ENCODE measurements around the gene XPA. TPM values are rescaled to one million over a fixed set of nuclear protein-coding genes. Genes with fewer than 3 reads are reported as not detected.

Gene XPA
- total and polyA plus RNA-seq, 2 of the 8 experiments (the other 6 are each of a cell fraction or from before 2014, with no cell fraction given) = 0.24 to 2.6 TPM

- TF ChIP-seq SIRT6 (IDR thresholded peaks at IDR 0.05; ENCODE audit: low read length) = no peak
- TF ChIP-seq, protein P1, sequence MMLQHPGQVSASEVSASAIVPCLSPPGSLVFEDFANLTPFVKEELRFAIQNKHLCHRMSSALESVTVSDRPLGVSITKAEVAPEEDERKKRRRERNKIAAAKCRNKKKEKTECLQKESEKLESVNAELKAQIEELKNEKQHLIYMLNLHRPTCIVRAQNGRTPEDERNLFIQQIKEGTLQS (IDR thresholded peaks at IDR 0.05; ENCODE audit: insufficient read depth, low read depth, low read length) = no peak
- TF ChIP-seq CTBP2 (IDR thresholded peaks at IDR 0.05; ENCODE audit: borderline replicate concordance, insufficient read depth, insufficient read length, low read length) = no peak
- TF ChIP-seq TBP (IDR thresholded peaks at IDR 0.05; ENCODE audit: low read depth, low read length) = no peak
- no peak for TF ChIP-seq KDM4A (IDR thresholded peaks at IDR 0.05; ENCODE audit: low read depth, low read length, severe bottlenecking)
- no peak for TF ChIP-seq SP2 (IDR thresholded peaks at IDR 0.05; ENCODE audit: low read length)
- TF ChIP-seq ATF2 (IDR thresholded peaks at IDR 0.05; ENCODE audit: low read length) = no peak
- no peak for TF ChIP-seq SIN3A (conservative IDR thresholded peaks at IDR 0.05 in 1 of 2, IDR thresholded peaks at IDR 0.05 in 1 of 2; ENCODE audit: low read depth in 1 of 2, low read length in 2 of 2)
- TF ChIP-seq CEBPB (IDR thresholded peaks at IDR 0.05; ENCODE audit: low read depth, low read length) = no peak
- TF ChIP-seq ASH2L (IDR thresholded peaks at IDR 0.05; ENCODE audit: low read length) = no peak
- peak; percentile 39 to 80 (median 74) for TF ChIP-seq CTCF (IDR thresholded peaks at IDR 0.05; ENCODE audit: control extremely low read depth in 1 of 3, insufficient read depth in 1 of 3, low read depth in 1 of 3, low read length in 3 of 3)
- no peak for TF ChIP-seq EZH2 (IDR thresholded peaks at IDR 0.05; ENCODE audit: low read depth, low read length, severe bottlenecking)
- TF ChIP-seq, protein P2, sequence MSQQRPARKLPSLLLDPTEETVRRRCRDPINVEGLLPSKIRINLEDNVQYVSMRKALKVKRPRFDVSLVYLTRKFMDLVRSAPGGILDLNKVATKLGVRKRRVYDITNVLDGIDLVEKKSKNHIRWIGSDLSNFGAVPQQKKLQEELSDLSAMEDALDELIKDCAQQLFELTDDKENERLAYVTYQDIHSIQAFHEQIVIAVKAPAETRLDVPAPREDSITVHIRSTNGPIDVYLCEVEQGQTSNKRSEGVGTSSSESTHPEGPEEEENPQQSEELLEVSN (IDR thresholded peaks at IDR 0.05) = no peak
- no peak for TF ChIP-seq SRF (IDR thresholded peaks at IDR 0.05; ENCODE audit: low read depth, low read length)
- no peak for TF ChIP-seq MAX (IDR thresholded peaks at IDR 0.05)
- no peak for TF ChIP-seq GABPA (IDR thresholded peaks at IDR 0.05; ENCODE audit: borderline replicate concordance, insufficient read depth, low read length)
- TF ChIP-seq POLR2A (IDR thresholded peaks at IDR 0.05; ENCODE audit: control extremely low read depth in 1 of 2, low read depth in 2 of 2, low read length in 2 of 2) = no peak
- TF ChIP-seq FOSL1 (IDR thresholded peaks at IDR 0.05; ENCODE audit: insufficient read depth, low read depth, low read length) = no peak
These were observed 13.4 kb upstream of the XPA start (continued) for GRCh38 chr9:97710356-97711222.
